T-cell (primary cell): ENCODE data around the gene PTTG1IP. TPM values are rescaled to one million over a fixed set of nuclear protein-coding genes. Genes with fewer than 3 reads are reported as not detected.
A peak's percentile ranks its signal among the peaks of the same experiment; 100 is the strongest.

Experiments
- ATAC-seq, 4 experiments: fragments of 200-7000 bp in 3 of 4; fragments of 150-1000 bp in 1 of 4; cut with Tn5 transposase; replicated peaks in 1 of 4; 1 replicate in 3 of 4; 2 replicates in 1 of 4; pipeline ENCODE4 v1.10.0; 2021; ENCODE audit warnings: moderate library complexity in 3 of 4, mild to moderate bottlenecking in 2 of 4, moderate number of reproducible peaks in 1 of 4
- CTCF ChIA-PET, 2 donors: fragments of 300-600 bp; sonication (Branson Sonifier 250); formaldehyde crosslinking; loops; one replicate each; lab custom pipeline; 2022; ENCODE audit warnings: antibody characterized with exemption in 2 of 2; lab: Charles Lee
- POLR2A ChIA-PET, 2 donors: fragments of 300-600 bp; sonication (Branson Sonifier 250); formaldehyde crosslinking; loops; one replicate each; lab custom pipeline; 2022; ENCODE audit warnings: antibody characterized with exemption in 2 of 2; lab: Charles Lee
- DNase-seq, 35 experiments: peaks; one replicate each; pipeline versions ENCODE4 v3.0.0 to v3.0.0-alpha.2; 2013 to 2023
- H3K27ac ChIP-seq: one replicate; pipeline ENCODE4 v1.5.1; 2013; ENCODE audit warnings: low read length
- H3K27me3 ChIP-seq, 2 experiments: replicated peaks in 1 of 2; 1 replicate in 1 of 2; 2 replicates in 1 of 2; pipeline versions ENCODE4 v1.6.1 to v1.7.0; 2013; ENCODE audit warnings: low read length in 1 of 2, mixed read lengths in 1 of 2; ENCODE audit not compliant: control insufficient read depth in 2 of 2, insufficient read depth in 2 of 2; ENCODE audit errors: extremely low read depth in 1 of 2
- H3K36me3 ChIP-seq, 2 donors: 1 replicate in 1 of 2; 2 replicates in 1 of 2; pipeline versions ENCODE4 v1.6.1 to v1.7.0; 2013; ENCODE audit warnings: low read length in 1 of 2; ENCODE audit not compliant: control insufficient read depth in 2 of 2, insufficient read depth in 1 of 2; ENCODE audit errors: extremely low read depth in 1 of 2
- H3K4me1 ChIP-seq, 2 experiments: 1 replicate in 1 of 2; 2 replicates in 1 of 2; pipeline versions ENCODE4 v1.6.1 to v1.7.0; 2013; ENCODE audit warnings: low read length in 2 of 2, mixed read lengths in 1 of 2; ENCODE audit not compliant: insufficient read depth in 2 of 2, control insufficient read depth in 1 of 2; ENCODE audit errors: extremely low read depth in 1 of 2
- H3K4me3 ChIP-seq, 2 donors: 1 replicate in 1 of 2; 2 replicates in 1 of 2; pipeline versions ENCODE4 v1.5.1 to v1.7.0; 2013; ENCODE audit warnings: mild to moderate bottlenecking in 2 of 2, low read length in 1 of 2, moderate library complexity in 1 of 2; ENCODE audit not compliant: control insufficient read depth in 1 of 2; ENCODE audit errors: extremely low read depth in 1 of 2
- H3K9me3 ChIP-seq: 2 replicates; pipeline ENCODE4 v1.7.0; 2013
- H3K27ac Mint-ChIP-seq, 2 donors: one replicate each; pipeline ENCODE4 v1.8.0; 2020 to 2021; ENCODE audit warnings: mild to moderate bottlenecking in 2 of 2, mixed read lengths in 2 of 2
- H3K27me3 Mint-ChIP-seq, 2 donors: one replicate each; pipeline ENCODE4 v1.8.0; 2021 to 2022; ENCODE audit warnings: mixed read lengths in 2 of 2
- H3K36me3 Mint-ChIP-seq: one replicate; pipeline ENCODE4 v1.8.0; 2021; ENCODE audit warnings: mixed read lengths
- H3K4me1 Mint-ChIP-seq, 3 donors: one replicate each; pipeline ENCODE4 v1.8.0; 2020 to 2022; ENCODE audit warnings: mixed read lengths in 3 of 3, mild to moderate bottlenecking in 1 of 3
- H3K4me3 Mint-ChIP-seq, 3 donors: one replicate each; pipeline ENCODE4 v1.8.0; 2020 to 2022; ENCODE audit warnings: mild to moderate bottlenecking in 3 of 3, mixed read lengths in 3 of 3, moderate library complexity in 3 of 3
- H3K9me3 Mint-ChIP-seq, 3 donors: one replicate each; pipeline ENCODE4 v1.8.0; 2020 to 2022; ENCODE audit warnings: mixed read lengths in 3 of 3
- WGBS: methylation state at CpG from one replicate; pipeline ENCODE4 v1.1.5; 2013; ENCODE audit warnings: missing lambda C conversion rate; ENCODE audit not compliant: insufficient coverage; 5-methylcytosine and 5-hydroxymethylcytosine counted together
- total RNA-seq, 35 experiments: library from RNA in 6 of 35; stranded (reverse) in 6 of 35; fragments of 120-200 nt in 1 of 35; gene quantifications; one replicate each; pipeline versions ENCODE4 v1.2.1 to v1.2.4 and lab custom pipeline; 2013 to 2026

The PTTG1IP gene
- total RNA-seq, 5 donors from 2014 or later (not counting 1 experiment from before 2014, with no cell fraction given) = 73.4 to 91.1 (median 90.2) TPM

DNA sequence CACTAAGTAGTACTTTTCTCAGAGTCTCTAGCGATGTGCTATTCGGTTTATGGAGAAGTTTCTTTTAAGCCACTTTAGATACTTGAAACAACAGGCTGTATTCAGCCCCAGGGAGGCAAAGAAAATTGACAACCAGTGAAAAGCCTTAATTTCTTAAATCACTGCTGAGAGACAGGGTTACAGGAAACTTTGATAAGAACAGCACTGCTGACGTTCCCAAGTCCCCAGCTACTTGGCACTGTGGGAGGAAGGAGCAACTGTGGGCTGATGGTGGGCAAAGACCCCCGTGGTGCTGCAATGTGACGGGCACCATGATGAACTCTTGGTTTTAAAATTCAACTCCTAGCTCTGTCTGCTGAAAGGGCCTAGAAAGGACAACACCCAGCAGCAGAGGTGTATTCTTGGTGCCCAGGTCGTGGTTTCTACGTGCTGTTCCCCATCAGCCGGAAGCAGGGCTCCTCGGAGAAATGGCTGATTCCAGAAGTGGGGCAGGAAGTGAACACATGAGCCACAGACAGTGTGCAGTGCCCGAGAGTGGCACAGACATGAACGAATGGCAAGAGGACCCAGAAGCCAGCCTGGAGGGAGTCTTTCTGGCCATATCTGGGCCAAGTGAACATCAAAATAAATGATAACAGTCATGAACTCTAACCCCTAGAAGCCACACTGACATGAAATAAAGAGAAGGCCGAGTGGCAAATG, 5.3 kb downstream of the PTTG1IP start:
- WGBS = 38% methylated on average over 7 of the region's 12 CpGs
- H3K36me3 Mint-ChIP-seq = peaks cover 24% of the 10 kb centered on the region

DNA sequence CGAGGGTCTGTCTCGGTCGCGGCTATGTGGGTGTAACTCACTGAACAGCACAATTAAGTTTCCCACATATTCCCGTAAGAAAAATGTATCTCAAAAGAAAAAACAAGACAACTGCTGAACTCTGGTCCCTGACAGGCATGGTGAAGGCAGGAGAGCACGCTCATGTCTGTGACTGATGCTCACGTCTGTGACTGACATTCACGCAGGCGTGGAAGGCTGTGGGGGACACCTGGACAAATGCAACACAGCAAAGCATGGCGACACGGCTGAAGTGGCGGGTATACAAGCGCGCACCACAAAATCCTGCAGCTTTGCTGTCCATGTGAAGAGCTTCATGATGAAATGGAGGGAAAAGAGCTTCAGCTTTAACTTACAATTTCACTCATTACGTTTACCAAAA, 6.0 kb downstream of the PTTG1IP start:
- WGBS = 91% methylated on average over 6 of the region's 15 CpGs
- ChIA-PET POLR2A (interaction anchor here in 1 of 2 donors (0.6 kb wide), 1 partner anchor 12 kb away, joined by 3 read pairs; no protein-coding TSS in a partner anchor), CTCF (no interaction called here)
- peaks cover 9 to 28% of the 10 kb centered on the region in 2 donors for H3K36me3 ChIP-seq
- H3K27ac Mint-ChIP-seq = peak overlapping the region; percentile 92 to 96
- H3K27me3 ChIP-seq = no peaks in the 10 kb centered on the region
- H3K36me3 Mint-ChIP-seq = peaks cover 24% of the 10 kb centered on the region
- no peaks in the 10 kb centered on the region for H3K9me3 ChIP-seq
- H3K27ac ChIP-seq = peak overlapping the region; percentile 45
- peak overlapping the region in 2 of 3 donors; percentile 45 to 87 for H3K4me3 Mint-ChIP-seq
- DNase-seq = no peak
- H3K4me3 ChIP-seq = no peak overlapping the region
- no peak for ATAC-seq
- H3K4me1 Mint-ChIP-seq = peaks cover 76 to 91% (median 90%) of the 10 kb centered on the region in 3 donors
- H3K27me3 Mint-ChIP-seq = no peaks in the 10 kb centered on the region
- H3K4me1 ChIP-seq = peaks cover 61 to 86% of the 10 kb centered on the region in 2 experiments
- no peaks in the 10 kb centered on the region for H3K9me3 Mint-ChIP-seq

More for the DNA sequence above, 5.3 kb downstream of the PTTG1IP start:
- CTCF ChIA-PET = no interaction called here
- H3K4me3 Mint-ChIP-seq = peak overlapping the region; percentile 48 to 87 (median 67)
- Histone ChIP-seq H3K9me3 (no peaks in the 10 kb centered on the region), H3K27me3 (no peaks in the 10 kb centered on the region), H3K27ac (peak overlapping the region; percentile 45), H3K4me3 (no peak overlapping the region), H3K36me3 (peaks cover 9 to 28% of the 10 kb centered on the region in 2 donors), H3K4me1 (peaks cover 61 to 86% of the 10 kb centered on the region in 2 experiments)
- ATAC-seq (peak; percentile 66 to 77 (median 68)), DNase-seq (peak in 32 of 35 experiments; percentile 48 to 80 (median 60))
- no peaks in the 10 kb centered on the region for H3K9me3 Mint-ChIP-seq
- POLR2A ChIA-PET = interaction anchor here in 1 of 2 donors (0.6 kb wide), 1 partner anchor 12 kb away, joined by 3 read pairs; no protein-coding TSS in a partner anchor
- peaks cover 80 to 90% (median 89%) of the 10 kb centered on the region in 3 donors for H3K4me1 Mint-ChIP-seq
- H3K27ac Mint-ChIP-seq = peak overlapping the region; percentile 92 to 96
- no peaks in the 10 kb centered on the region for H3K27me3 Mint-ChIP-seq

GRCh38 chr21:44866780-44867179, 6.7 kb downstream of the PTTG1IP start:
- H3K27me3 Mint-ChIP-seq = no peaks in the 10 kb centered on the region
- H3K27ac Mint-ChIP-seq = peak overlapping the region; percentile 76 to 86
- 93% methylated on average over 5 of the region's 7 CpGs for WGBS
- H3K36me3 Mint-ChIP-seq = peaks cover 26% of the 10 kb centered on the region
- peak overlapping the region in 1 of 3 donors; percentile 87 for H3K4me3 Mint-ChIP-seq
- ATAC-seq (no peak), DNase-seq (no peak)
- H3K4me1 ChIP-seq = peaks cover 55 to 85% of the 10 kb centered on the region in 2 experiments
- H3K27ac ChIP-seq = no peak overlapping the region
- H3K9me3 Mint-ChIP-seq = no peaks in the 10 kb centered on the region
- H3K4me1 Mint-ChIP-seq = peaks cover 72 to 88% (median 86%) of the 10 kb centered on the region in 3 donors
- H3K4me3 ChIP-seq = no peak overlapping the region
- no peaks in the 10 kb centered on the region for H3K27me3 ChIP-seq
- ChIA-PET POLR2A (no interaction called here), CTCF (interaction anchor here in 1 of 2 donors (0.5 kb wide), 2 partner anchors 354 to 689 kb away, joined by 3 to 5 read pairs; no protein-coding TSS in a partner anchor)
- peaks cover 9 to 32% of the 10 kb centered on the region in 2 donors for H3K36me3 ChIP-seq
- no peaks in the 10 kb centered on the region for H3K9me3 ChIP-seq

DNA sequence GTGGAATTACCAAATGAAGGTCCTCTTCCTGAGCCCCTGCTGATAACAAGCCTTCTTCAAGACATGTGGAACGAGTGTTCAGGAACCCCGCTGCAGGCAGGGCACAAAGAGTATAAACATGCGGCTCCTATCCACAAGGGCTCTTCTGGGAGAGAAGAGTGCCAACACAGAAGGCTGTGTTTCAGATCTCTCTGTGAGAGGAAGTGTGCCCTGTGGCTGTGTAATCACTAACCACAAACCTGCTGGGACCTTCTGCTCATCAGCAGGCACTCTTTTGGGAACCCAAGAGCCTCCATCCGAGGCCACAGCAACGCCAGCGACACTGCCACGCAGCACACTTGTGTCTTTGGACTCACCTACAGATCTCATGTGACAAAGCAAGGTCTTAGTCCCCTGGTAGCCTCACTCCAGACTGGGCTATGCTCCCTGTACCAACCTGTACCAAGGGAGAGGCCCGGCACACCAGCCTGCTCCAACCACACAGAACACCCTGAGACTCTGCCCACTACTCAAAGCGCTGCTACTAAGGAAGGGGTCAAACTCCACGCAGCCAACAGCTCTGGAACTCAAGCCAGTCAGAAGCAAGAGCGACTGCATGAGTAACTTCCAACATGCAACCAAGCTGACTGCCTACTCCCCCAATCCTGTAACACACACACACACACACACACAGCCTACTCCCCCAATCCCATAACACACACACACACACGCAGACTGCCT, 7.8 kb downstream of the PTTG1IP start:
- peaks cover 9 to 38% of the 10 kb centered on the region in 2 donors for H3K36me3 ChIP-seq
- DNase-seq (peak in 5 of 35 experiments; percentile 10 to 45 (median 32)), ATAC-seq (peak in 3 of 4 experiments; percentile 45 to 59 (median 48))
- Mint-ChIP-seq H3K9me3 (no peaks in the 10 kb centered on the region), H3K4me1 (peaks cover 72 to 87% (median 86%) of the 10 kb centered on the region in 3 donors), H3K27me3 (no peaks in the 10 kb centered on the region), H3K4me3 (peak overlapping the region; percentile 48 to 87 (median 65)), H3K36me3 (peaks cover 30% of the 10 kb centered on the region), H3K27ac (peak overlapping the region; percentile 85 to 86)
- H3K4me3 ChIP-seq = peak overlapping the region in 1 of 2 donors; percentile 44
- WGBS = 40% methylated on average over 12 of the region's 12 CpGs
- ChIA-PET POLR2A (interaction anchor here in 1 of 2 donors (0.5 kb wide), 1 partner anchor 263 kb away, joined by 3 read pairs; no protein-coding TSS in a partner anchor), CTCF (no interaction called here)
- H3K9me3 ChIP-seq = no peaks in the 10 kb centered on the region
- no peaks in the 10 kb centered on the region for H3K27me3 ChIP-seq
- peaks cover 46 to 81% of the 10 kb centered on the region in 2 experiments for H3K4me1 ChIP-seq
- peak overlapping the region; percentile 41 for H3K27ac ChIP-seq

DNA sequence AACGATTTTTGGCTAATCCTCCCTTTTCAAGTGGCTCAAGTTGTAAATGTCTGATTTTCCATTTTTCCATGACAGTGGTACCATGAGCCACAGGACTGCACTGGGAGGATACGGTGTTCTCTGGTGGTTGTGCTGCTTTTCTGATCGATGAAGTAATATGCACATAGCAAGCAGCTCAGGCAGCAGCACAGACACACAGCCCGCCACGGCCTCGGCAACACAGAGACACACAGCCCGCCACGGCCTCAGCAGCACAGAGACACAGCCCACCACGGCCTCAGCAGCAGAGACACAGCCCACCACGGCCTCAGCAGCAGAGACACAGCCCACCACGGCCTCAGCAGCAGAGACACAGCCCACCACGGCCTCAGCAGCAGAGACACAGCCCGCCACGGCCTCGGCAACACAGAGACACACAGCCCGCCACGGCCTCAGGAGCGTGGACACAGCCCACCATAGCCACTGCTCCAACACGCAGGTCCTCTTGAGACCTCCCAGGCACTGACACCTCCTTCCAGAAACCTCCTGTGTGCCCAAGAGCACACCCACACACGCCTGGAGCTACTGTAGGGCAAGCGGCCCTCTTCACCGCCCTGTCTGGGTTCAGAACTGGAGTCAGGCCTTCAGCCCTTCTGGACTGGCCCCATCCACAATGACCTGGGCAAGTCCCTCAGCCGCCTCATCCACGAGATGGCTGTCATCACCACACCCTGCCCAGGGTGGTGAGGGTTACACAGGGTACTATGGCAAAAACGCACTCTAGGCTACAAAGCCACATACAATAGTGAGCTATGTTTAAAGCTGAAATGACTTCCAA, 10.4 kb downstream of the PTTG1IP start:
- Histone ChIP-seq H3K36me3 (peaks cover 9 to 61% of the 10 kb centered on the region in 2 donors), H3K27me3 (no peaks in the 10 kb centered on the region), H3K4me3 (no peak overlapping the region), H3K27ac (no peak overlapping the region), H3K9me3 (no peaks in the 10 kb centered on the region), H3K4me1 (peaks cover 23 to 59% of the 10 kb centered on the region in 2 experiments)
- CTCF ChIA-PET = no interaction called here
- peak overlapping the region in 1 of 2 donors; percentile 52 for H3K27ac Mint-ChIP-seq
- H3K27me3 Mint-ChIP-seq = no peaks in the 10 kb centered on the region
- peaks cover 57 to 72% (median 65%) of the 10 kb centered on the region in 3 donors for H3K4me1 Mint-ChIP-seq
- no peaks in the 10 kb centered on the region for H3K9me3 Mint-ChIP-seq
- 98% methylated on average over 11 of the region's 25 CpGs for WGBS
- peaks cover 42% of the 10 kb centered on the region for H3K36me3 Mint-ChIP-seq
- no peak for ATAC-seq
- no peak for DNase-seq
- POLR2A ChIA-PET = no interaction called here
- no peak overlapping the region for H3K4me3 Mint-ChIP-seq
